HepG2 (cell line): Measurements from ENCODE around the gene DGAT2. TPM values are rescaled to one million over a fixed set of nuclear protein-coding genes. Genes with fewer than 3 reads are reported as not detected.

ENCODE experiments used
- ATAC-seq: fragments of 200-7000 bp; cut with Tn5 transposase; 3 replicates; pipeline ENCODE4 v1.9.1; 2020; ENCODE audit warnings: mild to moderate bottlenecking, moderate library complexity
- BruUV-seq: library from RNA; stranded (reverse); fragments of 400-500 nt; replicated peaks from 2 replicates; lab custom pipeline; 2021; lab: Mats Ljungman, UMichigan
- CTCF ChIA-PET: fragments of 300-600 bp; formaldehyde crosslinking; extraction: SDS; loops from one replicate; lab custom pipeline; 2021; ENCODE audit warnings: low total read pairs, inconsistent platforms, low intra/inter-chr PET ratio; lab: Yijun Ruan, JAX
- POLR2A ChIA-PET: fragments of 350-600 bp; sonication (Branson Sonifier 250); formaldehyde crosslinking; loops from one replicate; lab custom pipeline; 2020; ENCODE audit warnings: antibody characterized with exemption, inconsistent platforms; lab: Yijun Ruan, JAX
- DNase-seq: peaks from one replicate; pipeline ENCODE4 v3.0.0-alpha.2; 2015; ENCODE audit warnings: low spot score
- FAIRE-seq: peaks from 3 replicates; lab custom pipeline; 2011; peaks lifted over from hg19 to GRCh38; lab: Jason Lieb, UNC
- H2AFZ ChIP-seq: one replicate; pipeline ENCODE4 v1.6.1; 2011; ENCODE audit warnings: low read length, inconsistent platforms
- H3K27ac ChIP-seq: fragments of 300-600 bp; 3 replicates; pipeline ENCODE4 v1.8.0; 2011; ENCODE audit warnings: mixed run types, mild to moderate bottlenecking, mixed read lengths, low read length, inconsistent platforms; ENCODE audit not compliant: insufficient read depth; ENCODE audit errors: extremely low read length
- H3K27me3 ChIP-seq, 2 experiments: fragments of 200-600 bp in 1 of 2; 2 replicates in 1 of 2; 3 replicates in 1 of 2; pipeline versions ENCODE4 v1.6.0 to v1.8.0; 2011; ENCODE audit warnings: low read length in 2 of 2, mild to moderate bottlenecking in 2 of 2, moderate library complexity in 2 of 2, inconsistent platforms in 1 of 2; ENCODE audit not compliant: insufficient read depth in 2 of 2, control insufficient read depth in 1 of 2
- H3K36me3 ChIP-seq, 2 experiments: fragments of 200-600 bp in 1 of 2; replicated peaks in 1 of 2; 2 replicates in 1 of 2; 3 replicates in 1 of 2; pipeline versions ENCODE4 v1.5.1 to v1.8.0; 2011; ENCODE audit warnings: low read length in 2 of 2, inconsistent platforms in 1 of 2; ENCODE audit not compliant: insufficient read depth in 2 of 2, control insufficient read depth in 1 of 2
- H3K4me1 ChIP-seq: 2 replicates; pipeline ENCODE4 v1.5.1; 2012; ENCODE audit warnings: low read length, inconsistent platforms; ENCODE audit not compliant: insufficient read depth
- H3K4me2 ChIP-seq: 2 replicates; pipeline ENCODE4 v1.6.0; 2011; ENCODE audit warnings: low read depth, low read length, inconsistent platforms
- H3K4me3 ChIP-seq, 3 experiments: fragments of 200-600 bp in 1 of 3; sonication (generic), shearing (Covaris generic) in 1 of 3; replicated peaks in 1 of 3; 2 replicates each; pipeline ENCODE4 v1.5.1; 2011 to 2016; ENCODE audit warnings: low read length in 3 of 3, inconsistent platforms in 2 of 3, low read depth in 2 of 3, mild to moderate bottlenecking in 2 of 3, control low read depth in 1 of 3, mixed read lengths in 1 of 3; ENCODE audit not compliant: insufficient read depth in 1 of 3
- H3K79me2 ChIP-seq: one replicate; pipeline ENCODE4 v1.6.1; 2011; ENCODE audit warnings: low read length, inconsistent platforms; ENCODE audit not compliant: insufficient read depth
- H3K9ac ChIP-seq: 2 replicates; pipeline ENCODE4 v1.6.0; 2011; ENCODE audit warnings: mild to moderate bottlenecking, low read depth, low read length, inconsistent platforms; ENCODE audit not compliant: insufficient read depth
- H3K9me3 ChIP-seq: 2 replicates; pipeline ENCODE4 v1.5.1; 2012; ENCODE audit warnings: mild to moderate bottlenecking, low read length
- H4K20me1 ChIP-seq: 2 replicates; pipeline ENCODE4 v1.6.0; 2011; ENCODE audit warnings: inconsistent platforms, mild to moderate bottlenecking, low read length, moderate library complexity; ENCODE audit not compliant: insufficient read depth
- ATF1 ChIP-seq: IDR thresholded peaks from 2 replicates; pipeline ENCODE4 v1.6.1; 2016; ENCODE audit warnings: mild to moderate bottlenecking, control low read depth
- HNRNPH1 ChIP-seq: fragments of 200-400 bp; formaldehyde crosslinking; optimal IDR thresholded peaks from 2 replicates; pipeline ENCODE3; 2017; ENCODE audit warnings: mild to moderate bottlenecking, low read depth, low read length
- MTF2 ChIP-seq: sonication (generic); formaldehyde crosslinking; IDR thresholded peaks from 2 replicates; pipeline ENCODE4 v1.5.0; 2020; ENCODE audit warnings: missing genetic modification reagents, borderline replicate concordance
- PRPF4 ChIP-seq: fragments of 200-400 bp; formaldehyde crosslinking; IDR thresholded peaks from 2 replicates; pipeline ENCODE4 v1.6.1; 2016; ENCODE audit warnings: low read length, low read depth; ENCODE audit not compliant: poor library complexity, severe bottlenecking
- SIX4 ChIP-seq: sonication (generic); formaldehyde crosslinking; IDR thresholded peaks from 2 replicates; pipeline ENCODE4 v1.4.0; 2020; ENCODE audit warnings: missing genetic modification reagents
- SMYD3 ChIP-seq: sonication (generic); formaldehyde crosslinking; IDR thresholded peaks from 2 replicates; pipeline ENCODE4 v1.8.1; 2023; ENCODE audit warnings: mild to moderate bottlenecking, missing genetic modification reagents
- SPEN ChIP-seq: sonication (generic); formaldehyde crosslinking; IDR thresholded peaks from 2 replicates; pipeline ENCODE4 v1.5.1; 2020; ENCODE audit warnings: low read depth, mild to moderate bottlenecking, missing genetic modification reagents
- ZNF383 ChIP-seq: sonication (generic); formaldehyde crosslinking; IDR thresholded peaks from 2 replicates; pipeline ENCODE4 v1.4.0; 2020; ENCODE audit warnings: missing genetic modification reagents, mild to moderate bottlenecking, borderline replicate concordance
- ZNF709 ChIP-seq: sonication (generic); formaldehyde crosslinking; IDR thresholded peaks from 2 replicates; pipeline ENCODE4 v1.5.0; 2020; ENCODE audit warnings: mild to moderate bottlenecking, missing genetic modification reagents
- WGBS: methylation state at CpG from one replicate; pipeline ENCODE4 v1.1.6; 2017; ENCODE audit warnings: low lambda C conversion rate; 5-methylcytosine and 5-hydroxymethylcytosine counted together
- in situ Hi-C: cut with HindIII; loops from 2 replicates; pipeline ENCODE4 v1.10.0; 2017; ENCODE audit warnings: low pct_unique_long_range_greater_than_20kb; ENCODE audit not compliant: extremely low pct_ligation_motif_present
- intact Hi-C: fragments of 100-400 bp; cut with micrococcal nuclease; formaldehyde crosslinking; loops from one replicate; pipeline ENCODE4 v1.10.0; 2022; ENCODE audit not compliant: unreplicated experiment
- polyA plus RNA-seq, 8 experiments: library from polyadenylated mRNA; depleted of rRNA in 3 of 8; stranded (reverse) in 7 of 8; unstranded in 1 of 8; fragments of >200 nt; fragmentation: Illumina TruSeq in 4 of 8; extraction: Trizol in 4 of 8; gene quantifications; 2 replicates each; pipeline versions ENCODE4 v1.2.1 to v1.2.3, GENCODE V29; 2011 to 2016; ENCODE audit warnings: low read depth in 4 of 8, missing spikeins in 1 of 8, mixed read lengths in 1 of 8; ENCODE audit not compliant: insufficient read depth in 1 of 8
- total RNA-seq, 5 experiments: library from RNA; depleted of rRNA; stranded (reverse); fragments of >200 nt; fragmentation: Illumina TruSeq; extraction: Trizol; gene quantifications; 2 replicates each; pipeline ENCODE4 v1.2.3, GENCODE V29; 2016; ENCODE audit warnings: low read depth in 1 of 5
- TF ChIP-seq, protein P1 (sequence below): sonication (generic); formaldehyde crosslinking; IDR thresholded peaks from 2 replicates; pipeline ENCODE4 v1.5.0; 2020; ENCODE audit warnings: missing genetic modification reagents, mild to moderate bottlenecking, borderline replicate concordance
- TF ChIP-seq, protein P2 (sequence below): sonication (generic); formaldehyde crosslinking; conservative IDR thresholded peaks from 2 replicates; pipeline ENCODE4 v1.4.0; 2020; ENCODE audit warnings: missing genetic modification reagents

DGAT2 gene
- total and polyA plus RNA-seq, 2 of the 13 experiments (the other 11 are each of a cell fraction or from before 2014, with no cell fraction given), result 39.0 to 65.6 TPM

DNA sequence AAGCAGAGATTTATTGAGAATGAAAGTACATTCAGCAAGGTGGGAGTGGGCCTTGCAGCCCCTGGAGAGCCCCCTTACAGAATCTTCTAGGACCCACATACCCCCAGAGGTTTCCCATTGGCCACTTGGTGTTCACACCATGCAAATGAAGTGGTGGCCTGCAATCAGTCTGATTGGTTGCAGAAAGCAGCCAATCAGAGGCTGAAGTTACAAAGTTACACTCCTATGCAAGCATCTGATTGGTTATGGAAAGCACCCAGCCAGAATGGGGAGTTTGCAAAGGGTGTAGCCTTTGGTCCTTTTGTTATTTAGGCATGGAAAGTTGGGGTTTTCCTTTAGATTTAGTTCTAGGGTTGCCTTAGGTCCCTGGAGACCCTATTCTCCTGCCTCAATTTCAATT, 81.3 kb downstream of the DGAT2 start:
- intact Hi-C loops, result no loop called here

GRCh38 chr11:75850787-75851186, 82.2 kb downstream of the DGAT2 start:
- Histone ChIP-seq H3K9me3 (no peaks in the 10 kb centered on the region), H3K4me1 (no peaks in the 10 kb centered on the region), H3K4me2 (no peak overlapping the region), H3K27me3 (no peaks in the 10 kb centered on the region), H3K9ac (no peak overlapping the region), H3K79me2 (peaks cover 3% of the 10 kb centered on the region), H2AFZ (no peak overlapping the region), H3K27ac (no peak overlapping the region), H4K20me1 (no peaks in the 10 kb centered on the region), H3K4me3 (no peak overlapping the region), H3K36me3 (peaks cover 1 to 11% of the 10 kb centered on the region in 2 experiments; a peak in 3 of 5 replicates)
- in situ Hi-C loops, result no loop called here
- no peak for ATAC-seq
- FAIRE-seq, result no peak
- CTCF ChIA-PET, result no interaction called here
- WGBS, result 97% methylated on average over 3 of the region's 3 CpGs
- no peak for DNase-seq
- intact Hi-C loops, result no loop called here
- POLR2A ChIA-PET, result interaction anchor here (1.1 kb wide), 1 partner anchor 59 kb away, joined by 3 read pairs; no protein-coding TSS in a partner anchor
- BruUV-seq, result no TSS peak
- TF ChIP-seq, protein P1, sequence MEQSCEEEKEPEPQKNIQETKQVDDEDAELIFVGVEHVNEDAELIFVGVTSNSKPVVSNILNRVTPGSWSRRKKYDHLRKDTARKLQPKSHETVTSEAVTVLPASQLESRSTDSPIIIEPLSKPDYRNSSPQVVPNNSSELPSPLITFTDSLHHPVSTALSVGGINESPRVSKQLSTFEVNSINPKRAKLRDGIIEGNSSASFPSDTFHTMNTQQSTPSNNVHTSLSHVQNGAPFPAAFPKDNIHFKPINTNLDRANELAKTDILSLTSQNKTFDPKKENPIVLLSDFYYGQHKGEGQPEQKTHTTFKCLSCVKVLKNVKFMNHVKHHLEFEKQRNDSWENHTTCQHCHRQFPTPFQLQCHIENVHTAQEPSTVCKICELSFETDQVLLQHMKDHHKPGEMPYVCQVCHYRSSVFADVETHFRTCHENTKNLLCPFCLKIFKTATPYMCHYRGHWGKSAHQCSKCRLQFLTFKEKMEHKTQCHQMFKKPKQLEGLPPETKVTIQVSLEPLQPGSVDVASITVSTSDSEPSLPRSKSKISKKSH (CRISPR knock-in tag), result no peak
- TF ChIP-seq, protein P2, sequence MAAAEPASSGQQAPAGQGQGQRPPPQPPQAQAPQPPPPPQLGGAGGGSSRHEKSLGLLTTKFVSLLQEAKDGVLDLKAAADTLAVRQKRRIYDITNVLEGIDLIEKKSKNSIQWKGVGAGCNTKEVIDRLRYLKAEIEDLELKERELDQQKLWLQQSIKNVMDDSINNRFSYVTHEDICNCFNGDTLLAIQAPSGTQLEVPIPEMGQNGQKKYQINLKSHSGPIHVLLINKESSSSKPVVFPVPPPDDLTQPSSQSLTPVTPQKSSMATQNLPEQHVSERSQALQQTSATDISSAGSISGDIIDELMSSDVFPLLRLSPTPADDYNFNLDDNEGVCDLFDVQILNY (CRISPR knock-in tag), result no peak
- TF ChIP-seq PRPF4, result no peak
- TF ChIP-seq MTF2 (CRISPR knock-in tag), result no peak
- no peak for TF ChIP-seq ZNF383 (CRISPR knock-in tag)
- TF ChIP-seq SMYD3, result no peak
- TF ChIP-seq ATF1 (CRISPR knock-in tag), result no peak
- TF ChIP-seq ZNF709 (CRISPR knock-in tag), result no peak
- TF ChIP-seq SIX4, result no peak
- TF ChIP-seq SPEN, result no peak

More for the DNA sequence above, 81.3 kb downstream of the DGAT2 start:
- POLR2A ChIA-PET, result interaction anchor here (1.1 kb wide), 1 partner anchor 58 kb away, joined by 3 read pairs; no protein-coding TSS in a partner anchor
- Histone ChIP-seq H3K36me3 (peaks cover 1 to 11% of the 10 kb centered on the region in 2 experiments; a peak in 3 of 5 replicates), H3K9me3 (no peaks in the 10 kb centered on the region)
- TF ChIP-seq HNRNPH1, result no peak
- TF ChIP-seq, all 625 proteins: peak for 0
- peaks cover 3% of the 10 kb centered on the region for H3K79me2 ChIP-seq
- H3K4me2 ChIP-seq, result no peak overlapping the region
- no peak for ATAC-seq
- no peaks in the 10 kb centered on the region for H3K4me1 ChIP-seq
- no peak for DNase-seq
- H3K4me3 ChIP-seq, result no peak overlapping the region
- H3K27me3 ChIP-seq, result no peaks in the 10 kb centered on the region
- in situ Hi-C loops, result no loop called here
- no peaks in the 10 kb centered on the region for H4K20me1 ChIP-seq
- FAIRE-seq, result no peak
- H3K27ac ChIP-seq, result no peak overlapping the region
- CTCF ChIA-PET, result no interaction called here
- no peak overlapping the region for H2AFZ ChIP-seq
- no peak overlapping the region for H3K9ac ChIP-seq
- BruUV-seq, result no TSS peak
